HG03103 (cell line): ENCODE data around the gene ZNF670.

Experiments
- ATAC-seq: cut with Tn5 transposase; IDR thresholded peaks from one replicate; pipeline ENCODE4 v1.9.1; 2021; ENCODE audit warnings: low read depth; ENCODE audit not compliant: unreplicated experiment

ZNF670 gene

GRCh38 chr1:247104965-247105364 is 26.4 kb upstream of the ZNF670 start:
- ATAC-seq, result no peak

- ATAC-seq, result peak; percentile 100
Measured at GRCh38 chr1:247103859-247104591, 25.4 kb upstream of the ZNF670 start, which contains the start of gene ZNF669. Gene ZNF669, minus strand, starts transcription at chr1:247104356. Its CDS starts 157 bp downstream, at chr1:247104199.

GRCh38 chr1:247102381-247102780 is 23.8 kb upstream of the ZNF670 start:
- no peak for ATAC-seq

- no peak for ATAC-seq
Measured at GRCh38 chr1:247100676-247101279, 22.2 kb upstream of the ZNF670 start.

- no peak for ATAC-seq
Measured at GRCh38 chr1:247096958-247097357, 18.3 kb upstream of the ZNF670 start.

- no peak for ATAC-seq
Measured at GRCh38 chr1:247096544-247096943, 17.9 kb upstream of the ZNF670 start.

GRCh38 chr1:247096112-247096511 is 17.5 kb upstream of the ZNF670 start:
- ATAC-seq, result no peak

- ATAC-seq, result no peak
Measured at GRCh38 chr1:247090455-247090854, 11.8 kb upstream of the ZNF670 start.

GRCh38 chr1:247089616-247090375 is 11.2 kb upstream of the ZNF670 start:
- no peak for ATAC-seq

GRCh38 chr1:247088967-247089366 is 10.4 kb upstream of the ZNF670 start:
- no peak for ATAC-seq

- ATAC-seq, result no peak
Measured at GRCh38 chr1:247087256-247087655, 8.6 kb upstream of the ZNF670 start.

GRCh38 chr1:247085310-247085709 is 6.7 kb upstream of the ZNF670 start:
- no peak for ATAC-seq

- ATAC-seq, result no peak
Measured at GRCh38 chr1:247084771-247085170, 6.2 kb upstream of the ZNF670 start.

GRCh38 chr1:247079141-247079874 is 697 bp upstream of the ZNF670 start:
- no peak for ATAC-seq

- ATAC-seq, result peak; percentile 0
Measured at GRCh38 chr1:247077876-247078257, 744 bp downstream of the ZNF670 start.

- no peak for ATAC-seq
Measured at GRCh38 chr1:247077213-247077612, 1.4 kb downstream of the ZNF670 start.

- ATAC-seq, result no peak
Measured at GRCh38 chr1:247070645-247071044, 8.0 kb downstream of the ZNF670 start.

GRCh38 chr1:247064304-247064703 is 14.3 kb downstream of the ZNF670 start:
- ATAC-seq, result no peak

GRCh38 chr1:247060771-247061170 is 17.8 kb downstream of the ZNF670 start:
- ATAC-seq, result no peak

GRCh38 chr1:247056071-247056470 is 22.5 kb downstream of the ZNF670 start:
- ATAC-seq, result no peak

- no peak for ATAC-seq
Measured at GRCh38 chr1:247054992-247055415, 23.6 kb downstream of the ZNF670 start.
